Endodermal cell (in vitro differentiated cells): ENCODE measurements around the gene GPR68. TPM values are rescaled to one million over a fixed set of nuclear protein-coding genes. Genes with fewer than 3 reads are reported as not detected.
A peak's percentile ranks its signal among the peaks of the same experiment; 100 is the strongest.

Experiments
- DNase-seq: peaks from one replicate; pipeline ENCODE4 v3.0.0-alpha.2; 2017
- H3K27ac ChIP-seq: 2 replicates; pipeline ENCODE4 v1.5.1; 2013; ENCODE audit warnings: mild to moderate bottlenecking, low read depth, low read length, moderate library complexity
- H3K27me3 ChIP-seq: 2 replicates; pipeline ENCODE4 v1.6.1; 2013; ENCODE audit warnings: mild to moderate bottlenecking, low read length, moderate library complexity; ENCODE audit not compliant: insufficient read depth, control insufficient read depth, poor library complexity, severe bottlenecking
- H3K36me3 ChIP-seq: 2 replicates; pipeline ENCODE4 v1.7.0; 2013; ENCODE audit warnings: mild to moderate bottlenecking, low read length, moderate library complexity; ENCODE audit not compliant: control insufficient read depth, insufficient read depth
- H3K4me1 ChIP-seq: one replicate; pipeline ENCODE4 v1.7.0; 2013; ENCODE audit warnings: low read length; ENCODE audit not compliant: control insufficient read depth, insufficient read depth
- H3K4me3 ChIP-seq: 2 replicates; pipeline ENCODE4 v1.5.1; 2013; ENCODE audit warnings: mild to moderate bottlenecking, low read length, moderate library complexity
- H3K9ac ChIP-seq: 2 replicates; pipeline ENCODE4 v1.6.1; 2013; ENCODE audit warnings: mild to moderate bottlenecking, low read length, moderate library complexity; ENCODE audit not compliant: poor library complexity, severe bottlenecking; ENCODE audit errors: extremely low read depth
- H3K9me3 ChIP-seq: 2 replicates; pipeline ENCODE4 v1.6.1; 2013; ENCODE audit warnings: mild to moderate bottlenecking, low read length, moderate library complexity; ENCODE audit not compliant: control insufficient read depth
- H3K27ac Mint-ChIP-seq: 2 replicates; pipeline ENCODE4 v1.8.0; 2020; ENCODE audit warnings: mixed read lengths
- H3K27me3 Mint-ChIP-seq: 2 replicates; pipeline ENCODE4 v1.8.0; 2021; ENCODE audit warnings: mild to moderate bottlenecking, mixed read lengths; ENCODE audit not compliant: insufficient read depth
- H3K36me3 Mint-ChIP-seq: 2 replicates; pipeline ENCODE4 v1.8.0; 2020; ENCODE audit warnings: low read depth, mixed read lengths
- H3K4me1 Mint-ChIP-seq: 2 replicates; pipeline ENCODE4 v1.8.0; 2020; ENCODE audit warnings: mixed read lengths
- H3K4me3 Mint-ChIP-seq: 2 replicates; pipeline ENCODE4 v1.8.0; 2020; ENCODE audit warnings: mild to moderate bottlenecking, moderate library complexity, mixed read lengths
- H3K9me3 Mint-ChIP-seq: 2 replicates; pipeline ENCODE4 v1.8.0; 2020; ENCODE audit warnings: mild to moderate bottlenecking, mixed read lengths
- CTCF ChIP-seq: fragments of 200-600 bp; sonication (generic); conservative IDR thresholded peaks from 2 replicates; pipeline ENCODE4 v1.5.0; 2021; ENCODE audit warnings: antibody characterized with exemption, mild to moderate bottlenecking
- WGBS, 2 experiments: methylation state at CpG; one replicate each; pipeline versions ENCODE4 v1.1.5 to v1.1.7; 2013; ENCODE audit warnings: missing lambda C conversion rate in 2 of 2, mixed read lengths in 1 of 2; ENCODE audit not compliant: insufficient coverage in 1 of 2, insufficient read length in 1 of 2; 5-methylcytosine and 5-hydroxymethylcytosine counted together
- total RNA-seq, 2 donors: library from RNA; stranded (reverse); fragmentation: NEBNext Ultra II Directional in 1 of 2; extraction: Animal tissue kit (Norgen Biotek cat#: 25700) in 1 of 2; gene quantifications; 2 replicates in 1 of 2; 3 replicates in 1 of 2; pipeline ENCODE4 v1.2.1, GENCODE V29; 2021

GPR68 gene
- total RNA-seq, 2 donors from 2014 or later: 0.38 to 0.44 TPM

DNA sequence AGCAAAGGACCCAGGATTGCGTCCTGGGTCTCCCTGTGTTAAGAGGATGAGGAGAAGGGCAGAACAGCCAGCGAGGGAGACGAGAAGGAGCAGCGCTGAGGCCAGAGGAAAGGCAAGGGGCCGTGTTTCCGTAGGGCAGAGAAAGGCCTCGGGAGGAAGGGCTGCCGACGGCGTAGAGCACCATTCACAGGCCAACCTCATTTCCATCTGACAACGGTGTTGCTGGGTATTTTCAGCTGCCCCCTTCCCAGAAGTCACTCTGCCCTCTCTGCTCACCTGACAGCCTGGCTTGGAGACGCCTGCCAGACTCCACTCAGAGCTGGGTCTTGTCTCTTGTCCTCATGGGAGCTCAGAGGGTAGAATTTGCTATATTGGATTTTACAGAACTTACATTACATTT is 51.4 kb downstream of the GPR68 start:
- Mint-ChIP-seq H3K36me3 (peaks cover 33% of the 10 kb centered on the region), H3K27ac (no peak overlapping the region), H3K27me3 (no peaks in the 10 kb centered on the region), H3K4me1 (peaks cover 6% of the 10 kb centered on the region), H3K9me3 (no peaks in the 10 kb centered on the region), H3K4me3 (no peak overlapping the region)
- DNase-seq: no peak
- TF ChIP-seq CTCF: no peak
- Histone ChIP-seq H3K4me1 (no peaks in the 10 kb centered on the region), H3K27me3 (no peaks in the 10 kb centered on the region), H3K4me3 (no peak overlapping the region), H3K27ac (no peak overlapping the region), H3K9ac (no peak overlapping the region), H3K9me3 (no peaks in the 10 kb centered on the region), H3K36me3 (no peaks in the 10 kb centered on the region)
- 88% methylated on average over 10 to 12 of the region's 12 CpGs for WGBS, 2 experiments

GRCh38 chr14:91190853-91191252 is 53.7 kb downstream of the GPR68 start:
- no peaks in the 10 kb centered on the region for H3K9me3 Mint-ChIP-seq
- peaks cover 27% of the 10 kb centered on the region for H3K36me3 Mint-ChIP-seq
- no peak overlapping the region for H3K27ac ChIP-seq
- TF ChIP-seq CTCF: no peak
- no peak overlapping the region for H3K27ac Mint-ChIP-seq
- no peaks in the 10 kb centered on the region for H3K36me3 ChIP-seq
- H3K27me3 ChIP-seq: no peaks in the 10 kb centered on the region
- no peaks in the 10 kb centered on the region for H3K9me3 ChIP-seq
- DNase-seq: no peak
- WGBS, 2 experiments: 97% methylated on average over 5 to 9 of the region's 9 CpGs
- peaks cover 6% of the 10 kb centered on the region for H3K4me1 Mint-ChIP-seq
- no peak overlapping the region for H3K4me3 ChIP-seq
- H3K4me1 ChIP-seq: no peaks in the 10 kb centered on the region
- no peak overlapping the region for H3K9ac ChIP-seq
- no peak overlapping the region for H3K4me3 Mint-ChIP-seq
- H3K27me3 Mint-ChIP-seq: no peaks in the 10 kb centered on the region

GRCh38 chr14:91187271-91187670 is 57.2 kb downstream of the GPR68 start:
- H3K27ac Mint-ChIP-seq: peak overlapping the region; percentile 48
- H3K36me3 Mint-ChIP-seq: peaks cover 38% of the 10 kb centered on the region
- H3K4me3 Mint-ChIP-seq: no peak overlapping the region
- no peaks in the 10 kb centered on the region for H3K36me3 ChIP-seq
- H3K4me1 Mint-ChIP-seq: no peaks in the 10 kb centered on the region
- WGBS, 2 experiments: 95 to 96% methylated on average over 11 to 13 of the region's 13 CpGs
- H3K9me3 Mint-ChIP-seq: no peaks in the 10 kb centered on the region
- H3K27ac ChIP-seq: no peak overlapping the region
- H3K9me3 ChIP-seq: no peaks in the 10 kb centered on the region
- no peaks in the 10 kb centered on the region for H3K27me3 ChIP-seq
- H3K27me3 Mint-ChIP-seq: no peaks in the 10 kb centered on the region
- no peak overlapping the region for H3K9ac ChIP-seq
- no peak overlapping the region for H3K4me3 ChIP-seq
- H3K4me1 ChIP-seq: no peaks in the 10 kb centered on the region
- TF ChIP-seq CTCF: no peak
- DNase-seq: no peak
